Right atrium auricular region (tissue), 2 donors: ENCODE measurements around the gene SMIM35. TPM values are rescaled to one million over a fixed set of nuclear protein-coding genes. Genes with fewer than 3 reads are reported as not detected.
A peak's percentile ranks its signal among the peaks of the same experiment; 100 is the strongest.

Experiments used
- DNase-seq: peaks from one replicate; pipeline ENCODE4 v3.0.0-alpha.2; 2019; ENCODE audit warnings: low spot score
- H3K27ac ChIP-seq, 2 donors: fragments of 200-600 bp; sonication (generic); 1 replicate in 1 of 2; 2 replicates in 1 of 2; pipeline ENCODE4 v1.5.1; 2016 to 2019
- H3K27me3 ChIP-seq, 2 donors: fragments of 200-600 bp; sonication (generic); one replicate each; pipeline versions ENCODE4 v1.5.1 to v1.6.0; 2017 to 2019
- H3K36me3 ChIP-seq: fragments of 200-600 bp; sonication (generic); one replicate; pipeline ENCODE4 v1.5.1; 2016
- H3K4me1 ChIP-seq, 2 donors: fragments of 200-600 bp; sonication (generic); one replicate each; pipeline versions ENCODE4 v1.5.1 to v1.6.0; 2017 to 2019
- H3K4me3 ChIP-seq, 2 donors: fragments of 200-600 bp; sonication (generic); 1 replicate in 1 of 2; 2 replicates in 1 of 2; pipeline ENCODE4 v1.5.1; 2017 to 2019; ENCODE audit warnings: mild to moderate bottlenecking in 1 of 2, moderate library complexity in 1 of 2
- H3K9me3 ChIP-seq, 2 donors: fragments of 200-600 bp; sonication (generic); one replicate each; pipeline ENCODE4 v1.5.1; 2019
- total RNA-seq, 2 donors: library from RNA; depleted of rRNA; stranded (reverse); fragments of >200 nt; gene quantifications; one replicate each; pipeline ENCODE4 v1.1.0, GENCODE V29; 2016
- TF ChIP-seq, protein P1 (sequence below), 2 donors: fragments of 200-600 bp; sonication (generic); IDR thresholded peaks; one replicate each; pipeline ENCODE4 v1.5.1; 2019; ENCODE audit warnings: antibody characterized with exemption in 2 of 2

The SMIM35 gene
- total RNA-seq, 2 donors from 2014 or later, result not detected

DNA sequence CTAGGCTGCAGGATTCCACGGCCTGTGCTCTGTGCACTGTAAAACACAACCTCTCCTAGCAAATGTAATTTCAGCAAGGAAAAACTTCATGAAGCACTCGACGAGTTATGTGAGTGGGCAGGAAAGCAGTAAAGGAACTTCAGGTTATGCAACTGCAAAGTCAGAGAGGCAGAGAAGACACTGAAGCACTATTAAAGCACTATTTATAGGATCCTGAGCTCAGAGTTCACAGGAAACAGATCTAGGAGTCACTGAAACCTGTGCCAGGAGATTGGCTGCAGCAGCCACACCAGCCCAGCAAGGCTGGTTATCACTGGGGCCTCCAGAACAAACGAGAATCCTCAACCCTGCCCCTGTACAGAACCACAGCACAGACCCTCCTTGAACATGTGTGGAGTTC is 2.5 kb downstream of the SMIM35 start:
- no peak for DNase-seq
- Histone ChIP-seq H3K4me1 (peaks cover 0 to 13% of the 10 kb centered on the region in 2 donors), H3K36me3 (no peaks in the 10 kb centered on the region), H3K27me3 (no peaks in the 10 kb centered on the region), H3K9me3 (peaks cover 0 to 10% of the 10 kb centered on the region in 2 donors), H3K27ac (peak overlapping the region in 1 of 2 donors; percentile 74), H3K4me3 (no peak overlapping the region)
- TF ChIP-seq, protein P1, sequence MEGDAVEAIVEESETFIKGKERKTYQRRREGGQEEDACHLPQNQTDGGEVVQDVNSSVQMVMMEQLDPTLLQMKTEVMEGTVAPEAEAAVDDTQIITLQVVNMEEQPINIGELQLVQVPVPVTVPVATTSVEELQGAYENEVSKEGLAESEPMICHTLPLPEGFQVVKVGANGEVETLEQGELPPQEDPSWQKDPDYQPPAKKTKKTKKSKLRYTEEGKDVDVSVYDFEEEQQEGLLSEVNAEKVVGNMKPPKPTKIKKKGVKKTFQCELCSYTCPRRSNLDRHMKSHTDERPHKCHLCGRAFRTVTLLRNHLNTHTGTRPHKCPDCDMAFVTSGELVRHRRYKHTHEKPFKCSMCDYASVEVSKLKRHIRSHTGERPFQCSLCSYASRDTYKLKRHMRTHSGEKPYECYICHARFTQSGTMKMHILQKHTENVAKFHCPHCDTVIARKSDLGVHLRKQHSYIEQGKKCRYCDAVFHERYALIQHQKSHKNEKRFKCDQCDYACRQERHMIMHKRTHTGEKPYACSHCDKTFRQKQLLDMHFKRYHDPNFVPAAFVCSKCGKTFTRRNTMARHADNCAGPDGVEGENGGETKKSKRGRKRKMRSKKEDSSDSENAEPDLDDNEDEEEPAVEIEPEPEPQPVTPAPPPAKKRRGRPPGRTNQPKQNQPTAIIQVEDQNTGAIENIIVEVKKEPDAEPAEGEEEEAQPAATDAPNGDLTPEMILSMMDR (IDR thresholded peaks at IDR 0.05), result no peak

DNA sequence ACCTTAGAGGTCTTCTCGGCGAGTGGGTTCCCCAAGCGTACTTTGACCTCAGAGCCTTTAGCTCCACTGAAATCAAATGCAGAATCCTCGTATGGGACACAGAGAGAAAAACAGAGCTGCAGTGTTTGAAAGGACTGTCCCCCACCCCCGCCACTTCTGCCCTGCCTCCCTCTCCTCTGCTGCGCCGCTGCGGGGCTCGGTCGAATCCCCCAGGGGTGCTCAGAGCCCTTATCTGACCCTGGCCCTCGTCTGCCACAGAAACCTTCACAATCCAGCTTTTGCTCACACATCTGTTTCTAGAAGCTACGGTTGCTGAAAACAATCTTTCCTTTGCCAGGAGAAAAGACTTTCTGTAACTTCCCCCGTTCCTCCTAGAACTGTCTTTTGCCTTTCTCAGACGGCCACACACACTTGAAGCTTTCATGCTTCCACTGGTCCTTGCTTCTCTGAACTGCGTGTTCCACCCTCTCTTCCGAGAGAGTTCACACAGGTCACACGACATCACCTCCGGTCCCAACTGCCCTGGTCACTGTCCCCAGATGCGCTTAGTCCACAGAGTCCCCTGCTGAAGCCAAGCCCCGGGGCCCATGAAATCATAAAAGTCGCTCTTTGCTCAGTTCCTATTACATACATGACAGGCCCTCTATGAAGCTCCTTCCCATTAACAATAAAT is 3.7 kb downstream of the SMIM35 start:
- H3K27me3 ChIP-seq, result no peaks in the 10 kb centered on the region
- TF ChIP-seq, protein P1 (IDR thresholded peaks at IDR 0.05), result no peak
- H3K4me3 ChIP-seq, result no peak overlapping the region
- peaks cover 0 to 9% of the 10 kb centered on the region in 2 donors for H3K9me3 ChIP-seq
- no peak overlapping the region for H3K27ac ChIP-seq
- H3K4me1 ChIP-seq, result peaks cover 0 to 13% of the 10 kb centered on the region in 2 donors
- no peak for DNase-seq
- H3K36me3 ChIP-seq, result no peaks in the 10 kb centered on the region

DNA sequence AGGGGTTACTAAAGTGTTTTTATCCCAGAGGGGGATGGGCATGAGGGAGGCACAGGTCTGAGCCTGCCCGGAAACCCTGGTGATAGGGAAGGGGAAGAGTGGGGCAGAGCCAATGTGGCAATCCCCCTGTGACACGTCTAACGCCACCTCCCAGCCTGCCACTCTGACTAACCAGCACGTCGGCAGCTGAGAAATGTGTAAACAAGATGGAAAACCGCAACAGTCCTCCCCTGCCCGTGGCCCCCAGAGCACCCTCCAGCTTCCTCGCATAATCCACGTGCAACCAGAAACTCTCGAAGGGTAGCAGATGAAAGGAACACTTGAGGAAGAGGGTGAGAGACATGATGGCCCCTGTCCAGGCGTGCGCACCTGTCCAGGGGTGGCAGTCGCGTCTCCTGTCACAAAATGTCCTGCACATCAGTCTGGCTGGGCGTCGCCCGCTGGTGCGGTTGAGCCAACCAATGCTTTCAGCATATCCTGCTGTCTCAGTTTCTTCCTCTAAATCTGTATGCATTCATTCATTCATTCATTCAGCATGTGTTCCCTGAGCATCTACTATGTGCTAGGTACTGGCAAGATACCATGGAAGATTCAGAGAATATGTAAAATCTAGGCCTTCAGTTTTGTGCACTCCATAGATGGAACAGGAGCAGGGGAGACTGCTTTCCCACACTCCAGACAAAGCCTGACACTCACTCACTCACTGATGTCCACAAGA is 5.4 kb downstream of the SMIM35 start:
- Histone ChIP-seq H3K4me3 (no peak overlapping the region), H3K36me3 (no peaks in the 10 kb centered on the region), H3K27me3 (no peaks in the 10 kb centered on the region), H3K4me1 (peaks cover 0 to 13% of the 10 kb centered on the region in 2 donors), H3K27ac (no peak overlapping the region), H3K9me3 (no peaks in the 10 kb centered on the region)
- no peak for DNase-seq
- TF ChIP-seq, protein P1 (IDR thresholded peaks at IDR 0.05), result no peak

DNA sequence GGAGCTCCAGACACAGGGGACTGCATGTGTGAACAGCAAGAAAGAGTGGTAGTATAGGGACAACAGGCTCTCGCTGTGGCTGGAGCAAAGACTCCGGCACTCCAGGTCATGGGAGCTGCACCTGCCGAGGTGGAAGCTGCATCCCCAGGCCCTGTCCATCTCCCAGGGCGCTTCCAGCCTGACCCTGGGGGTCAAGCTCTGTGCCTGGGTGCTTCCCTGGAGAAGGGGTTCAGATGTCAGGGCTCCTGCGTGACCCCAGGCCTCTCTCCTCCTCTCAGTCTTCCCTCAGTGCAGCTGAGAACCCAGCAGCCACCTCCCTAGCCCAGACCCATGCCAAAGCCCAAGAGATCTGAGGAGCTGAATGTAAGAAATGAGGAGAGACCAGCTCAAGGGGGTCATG is 6.5 kb downstream of the SMIM35 start:
- H3K4me1 ChIP-seq, result peaks cover 0 to 13% of the 10 kb centered on the region in 2 donors
- no peaks in the 10 kb centered on the region for H3K27me3 ChIP-seq
- no peak overlapping the region for H3K27ac ChIP-seq
- no peak overlapping the region for H3K4me3 ChIP-seq
- DNase-seq, result no peak
- H3K9me3 ChIP-seq, result no peaks in the 10 kb centered on the region
- no peaks in the 10 kb centered on the region for H3K36me3 ChIP-seq
- TF ChIP-seq, protein P1 (IDR thresholded peaks at IDR 0.05), result no peak

DNA sequence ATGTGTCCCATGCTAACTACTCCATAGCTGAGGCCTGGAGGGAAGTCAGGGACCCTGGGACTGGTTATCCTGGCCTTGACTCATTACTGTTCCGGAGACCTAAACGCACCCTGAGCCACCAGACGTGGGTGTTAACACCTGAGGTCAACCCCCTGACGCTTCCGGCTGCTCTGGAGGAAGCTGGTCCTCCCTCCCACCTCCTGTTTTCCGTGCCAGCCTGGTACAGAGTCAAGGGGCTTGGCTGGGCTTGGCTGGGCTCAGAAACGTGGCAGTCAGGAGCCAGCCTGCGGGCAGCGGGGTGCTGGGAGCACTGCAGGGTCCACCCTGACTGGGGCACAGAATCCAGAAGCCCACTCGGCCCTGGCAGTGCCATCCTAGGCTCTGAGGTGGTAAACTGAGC is 7.3 kb downstream of the SMIM35 start:
- TF ChIP-seq, protein P1 (IDR thresholded peaks at IDR 0.05), result no peak
- no peaks in the 10 kb centered on the region for H3K27me3 ChIP-seq
- H3K36me3 ChIP-seq, result no peaks in the 10 kb centered on the region
- no peak for DNase-seq
- H3K9me3 ChIP-seq, result no peaks in the 10 kb centered on the region
- no peak overlapping the region for H3K27ac ChIP-seq
- peaks cover 0 to 13% of the 10 kb centered on the region in 2 donors for H3K4me1 ChIP-seq
- H3K4me3 ChIP-seq, result no peak overlapping the region
